Stomach (tissue), 4 donors: ENCODE results near the gene CFLAR.

Experiments
- EP300 ChIP-seq: sonication (generic); formaldehyde crosslinking; IDR thresholded peaks from one replicate; pipeline ENCODE4 v1.6.1; 2017; ENCODE audit warnings: antibody characterized with exemption
- POLR2A ChIP-seq, 4 donors: fragments of 450-650 bp; IDR thresholded peaks; one replicate each; pipeline ENCODE4 v1.6.1; 2016; ENCODE audit warnings: antibody characterized with exemption in 4 of 4, control low read depth in 2 of 4, mild to moderate bottlenecking in 1 of 4, moderate library complexity in 1 of 4
- TF ChIP-seq, protein P1 (sequence below), 7 experiments: fragments of 450-650 bp in 4 of 7; fragments of 200-600 bp in 3 of 7; sonication (generic) in 3 of 7; IDR thresholded peaks; one replicate each; pipeline ENCODE4 v1.5.1; 2016 to 2019; ENCODE audit warnings: antibody characterized with exemption in 7 of 7, control low read depth in 2 of 7, mild to moderate bottlenecking in 1 of 7

DNA sequence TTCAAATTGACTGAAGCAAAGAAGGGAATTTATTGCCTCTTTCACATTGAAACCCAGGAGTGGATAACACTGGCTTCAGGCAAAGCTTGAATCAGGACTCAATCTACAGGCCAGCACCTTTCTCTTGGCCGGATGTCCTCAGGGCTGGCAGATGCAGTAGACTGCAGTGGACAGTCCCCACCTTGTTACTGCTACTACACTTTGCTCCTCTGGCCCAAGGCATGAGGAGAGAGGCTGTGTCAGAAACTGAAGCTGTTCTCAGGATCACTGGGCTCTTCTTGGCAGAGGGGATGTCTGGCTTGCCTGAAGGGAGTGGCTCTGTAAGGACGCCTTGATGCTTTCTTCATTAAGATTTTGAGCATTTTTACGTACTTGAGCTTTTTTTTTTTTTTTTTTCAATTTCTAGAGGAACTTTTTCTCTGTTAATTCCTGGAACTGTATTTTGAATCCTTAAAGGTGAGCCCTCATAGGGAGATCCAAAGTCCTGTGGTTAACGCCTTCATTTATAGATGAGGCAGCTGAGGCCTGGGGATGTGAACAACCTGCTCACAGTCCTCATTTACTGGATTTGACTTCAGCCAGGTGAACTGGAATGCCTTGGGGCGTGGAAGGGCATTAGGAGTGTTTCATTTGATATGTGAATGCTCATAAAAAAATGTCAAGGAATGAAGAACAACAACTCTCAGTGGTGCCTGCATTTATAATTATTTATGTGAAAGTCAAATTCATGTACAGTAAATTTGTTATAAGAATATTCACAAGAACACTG, 103.5 kb downstream of the CFLAR start:
- TF ChIP-seq, protein P1, sequence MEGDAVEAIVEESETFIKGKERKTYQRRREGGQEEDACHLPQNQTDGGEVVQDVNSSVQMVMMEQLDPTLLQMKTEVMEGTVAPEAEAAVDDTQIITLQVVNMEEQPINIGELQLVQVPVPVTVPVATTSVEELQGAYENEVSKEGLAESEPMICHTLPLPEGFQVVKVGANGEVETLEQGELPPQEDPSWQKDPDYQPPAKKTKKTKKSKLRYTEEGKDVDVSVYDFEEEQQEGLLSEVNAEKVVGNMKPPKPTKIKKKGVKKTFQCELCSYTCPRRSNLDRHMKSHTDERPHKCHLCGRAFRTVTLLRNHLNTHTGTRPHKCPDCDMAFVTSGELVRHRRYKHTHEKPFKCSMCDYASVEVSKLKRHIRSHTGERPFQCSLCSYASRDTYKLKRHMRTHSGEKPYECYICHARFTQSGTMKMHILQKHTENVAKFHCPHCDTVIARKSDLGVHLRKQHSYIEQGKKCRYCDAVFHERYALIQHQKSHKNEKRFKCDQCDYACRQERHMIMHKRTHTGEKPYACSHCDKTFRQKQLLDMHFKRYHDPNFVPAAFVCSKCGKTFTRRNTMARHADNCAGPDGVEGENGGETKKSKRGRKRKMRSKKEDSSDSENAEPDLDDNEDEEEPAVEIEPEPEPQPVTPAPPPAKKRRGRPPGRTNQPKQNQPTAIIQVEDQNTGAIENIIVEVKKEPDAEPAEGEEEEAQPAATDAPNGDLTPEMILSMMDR (IDR thresholded peaks at IDR 0.05): no peak
- TF ChIP-seq POLR2A (IDR thresholded peaks at IDR 0.05) (no peak), EP300 (no peak)
